Measurements from ENCODE around the gene RNF5.

RNF5 gene

GRCh38 chr6:32152769-32153563, 25.2 kb upstream of the RNF5 start:
- no peak for TF ChIP-seq CTCF (IDR thresholded peaks at IDR 0.05; ENCODE audit: control insufficient read depth, insufficient read depth, low read depth, low read length, missing control alignments)
- no peak for DNase-seq (ENCODE audit: low read depth)
- peak overlapping the region; percentile 80 for H3K4me3 ChIP-seq (ENCODE audit: control insufficient read depth, low read depth, low read length)

- peak; percentile 38 for TF ChIP-seq CTCF (IDR thresholded peaks at IDR 0.05; ENCODE audit: control insufficient read depth, insufficient read depth, low read depth, low read length, missing control alignments)
- peak; percentile 68 for DNase-seq (ENCODE audit: low read depth)
- H3K4me3 ChIP-seq (ENCODE audit: control insufficient read depth, low read depth, low read length): peak within 1 kb of the TSS; percentile 80
These were observed 24.4 kb upstream of the RNF5 start, which contains the start of gene PPT2 for GRCh38 chr6:32153564-32154513. PPT2 (plus strand) TSS chr6:32154141; CDS start chr6:32154595, 454 bp downstream.

GRCh38 chr6:32154514-32155161, 23.6 kb upstream of the RNF5 start:
- no peak for DNase-seq (ENCODE audit: low read depth)
- H3K4me3 ChIP-seq (ENCODE audit: control insufficient read depth, low read depth, low read length): peak overlapping the region; percentile 80
- peak; percentile 57 for TF ChIP-seq CTCF (IDR thresholded peaks at IDR 0.05; ENCODE audit: control insufficient read depth, insufficient read depth, low read depth, low read length, missing control alignments)

GRCh38 chr6:32156891-32157290, 21.3 kb upstream of the RNF5 start:
- DNase-seq (ENCODE audit: low read depth): no peak
- H3K4me3 ChIP-seq (ENCODE audit: control insufficient read depth, low read depth, low read length): no peak overlapping the region
- TF ChIP-seq CTCF (IDR thresholded peaks at IDR 0.05; ENCODE audit: control insufficient read depth, insufficient read depth, low read depth, low read length, missing control alignments): no peak

GRCh38 chr6:32158052-32158451, 20.2 kb upstream of the RNF5 start:
- DNase-seq (ENCODE audit: low read depth): no peak

More at GRCh38 chr6:32158052-32158451, 20.2 kb upstream of the RNF5 start:
- no peak for TF ChIP-seq CTCF (IDR thresholded peaks at IDR 0.05; ENCODE audit: control insufficient read depth, insufficient read depth, low read depth, low read length, missing control alignments)
- no peak overlapping the region for H3K4me3 ChIP-seq (ENCODE audit: control insufficient read depth, low read depth, low read length)
